ENCODE data around the gene CPEB4.

CPEB4 gene

DNA sequence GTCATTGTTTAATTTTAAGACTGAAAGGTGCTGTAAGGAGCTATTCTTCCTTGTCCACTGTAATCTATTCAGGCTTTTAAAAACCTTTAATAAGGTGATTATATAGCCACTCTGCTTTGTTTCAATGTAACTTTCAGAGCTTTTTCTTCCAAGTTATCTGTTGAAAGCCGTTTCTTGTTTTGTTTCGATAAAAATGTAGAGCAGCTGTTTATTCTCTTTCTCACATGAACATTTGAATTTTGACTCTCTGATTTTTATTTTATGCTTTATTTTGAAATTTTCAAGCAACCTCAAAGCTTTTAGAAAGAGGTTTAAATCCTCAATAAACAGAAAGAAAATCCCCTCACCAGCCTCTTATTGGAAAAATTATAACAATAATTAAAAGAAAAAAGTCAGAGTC is 47.2 kb downstream of the CPEB4 start:
- TF ChIP-seq CTCF (IDR thresholded peaks at IDR 0.05; ENCODE audit: extremely low read depth, missing control alignments), result no peak
- no peak for DNase-seq (ENCODE audit: low spot score)

DNA sequence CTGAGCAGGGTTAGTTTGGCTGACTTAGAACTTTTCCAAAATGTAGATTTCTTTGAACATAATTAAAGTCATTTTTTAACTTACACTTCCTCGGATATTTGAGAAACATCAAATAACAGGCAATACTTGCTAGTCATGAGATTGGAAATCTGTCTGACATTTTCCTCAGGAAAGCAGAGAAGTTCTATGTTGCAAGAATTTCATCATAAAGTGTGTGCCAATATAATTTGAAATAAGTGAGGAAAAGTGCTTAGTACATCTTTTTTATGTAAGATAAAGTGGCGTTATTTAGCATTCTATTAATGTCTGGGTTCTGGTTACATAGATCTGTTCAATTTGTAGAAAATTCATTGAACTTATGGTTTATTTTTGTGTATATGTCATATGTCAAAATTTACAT is 52.1 kb downstream of the CPEB4 start:
- DNase-seq (ENCODE audit: low spot score), result no peak
- TF ChIP-seq CTCF (IDR thresholded peaks at IDR 0.05; ENCODE audit: extremely low read depth, missing control alignments), result no peak

- no peak for DNase-seq (ENCODE audit: low spot score)
Measured at GRCh38 chr5:173941102-173941501, 53.0 kb downstream of the CPEB4 start.

DNA sequence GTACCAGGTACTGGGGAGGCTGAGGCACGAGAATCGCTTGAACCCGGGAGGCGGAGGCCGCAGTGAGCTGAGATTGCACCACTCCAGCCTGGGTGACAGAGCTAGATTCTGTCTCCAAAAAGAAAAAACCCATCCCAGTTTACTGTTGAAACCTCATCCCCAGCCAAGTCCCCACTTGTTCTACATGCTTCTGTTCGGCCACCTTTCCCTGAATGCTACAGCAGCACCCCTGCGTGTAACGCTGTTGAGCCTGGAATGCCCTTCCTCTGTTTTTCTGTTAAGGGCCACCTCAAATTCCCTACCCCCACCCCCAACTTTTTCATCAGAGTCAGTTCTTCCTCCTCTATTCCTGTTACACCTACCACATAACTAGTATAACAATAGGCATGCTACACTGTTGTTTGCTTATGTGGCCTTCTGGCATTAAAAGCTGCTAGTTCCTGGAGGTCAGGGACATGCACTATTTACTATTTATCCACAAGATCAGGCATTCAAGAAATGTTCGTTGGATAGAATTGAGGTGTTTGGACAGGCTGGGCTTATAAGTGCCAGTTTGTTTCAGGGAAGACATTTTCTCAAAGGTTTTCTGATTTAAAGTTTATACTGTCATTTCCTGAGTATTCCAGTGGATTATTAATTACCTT is 53.7 kb downstream of the CPEB4 start:
- no peak for DNase-seq (ENCODE audit: low spot score)

More at GRCh38 chr5:173941102-173941501, 53.0 kb downstream of the CPEB4 start:
- TF ChIP-seq CTCF (IDR thresholded peaks at IDR 0.05; ENCODE audit: extremely low read depth, missing control alignments), result no peak

GRCh38 chr5:173944511-173944910 is 56.4 kb downstream of the CPEB4 start:
- DNase-seq (ENCODE audit: low spot score), result no peak
- TF ChIP-seq CTCF (IDR thresholded peaks at IDR 0.05; ENCODE audit: extremely low read depth, missing control alignments), result no peak

More for the DNA sequence above, 53.7 kb downstream of the CPEB4 start:
- TF ChIP-seq CTCF (IDR thresholded peaks at IDR 0.05; ENCODE audit: extremely low read depth, missing control alignments), result no peak

GRCh38 chr5:173945160-173945559 is 57.0 kb downstream of the CPEB4 start:
- no peak for TF ChIP-seq CTCF (IDR thresholded peaks at IDR 0.05; ENCODE audit: extremely low read depth, missing control alignments)
- DNase-seq (ENCODE audit: low spot score), result no peak

DNA sequence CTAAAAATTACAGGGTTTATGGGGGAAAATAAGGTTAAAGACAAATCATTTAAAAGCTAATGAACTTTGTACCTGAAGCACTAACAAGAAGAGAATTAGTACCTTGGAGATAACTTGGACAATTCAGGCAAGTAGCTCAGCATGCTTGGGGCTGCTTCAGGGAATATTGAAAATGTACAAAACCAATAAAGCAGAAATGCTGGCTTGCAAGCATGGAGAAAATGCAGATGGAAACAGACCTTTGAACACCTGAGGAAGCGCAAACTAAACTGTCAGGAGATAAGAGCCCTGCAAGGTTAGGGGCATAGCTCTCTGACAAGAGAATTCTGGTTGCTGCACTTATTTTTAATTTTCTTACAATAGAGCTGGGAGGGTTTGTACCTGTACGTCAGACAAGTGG is 58.2 kb downstream of the CPEB4 start:
- TF ChIP-seq CTCF (IDR thresholded peaks at IDR 0.05; ENCODE audit: extremely low read depth, missing control alignments), result no peak
- DNase-seq (ENCODE audit: low spot score), result no peak

All from GM20000 (cell line).